ENCODE data around the gene PROZ. TPM values are rescaled to one million over a fixed set of nuclear protein-coding genes. Genes with fewer than 3 reads are reported as not detected.

PROZ gene
- total RNA-seq, 2 experiments from 2014 or later: not detected

- Mint-ChIP-seq H3K27me3 (no peaks in the 10 kb centered on the region), H3K36me3 (ENCODE audit: low read depth) (peaks cover 56% of the 10 kb centered on the region), H3K4me3 (no peak overlapping the region), H3K4me1 (ENCODE audit: low read depth) (peaks cover 12% of the 10 kb centered on the region), H3K27ac (no peak overlapping the region), H3K9me3 (no peaks in the 10 kb centered on the region)
- intact Hi-C loops (cut with micrococcal nuclease): no loop called here
- DNase-seq (no peak), ATAC-seq (no peak)
- no peak for TF ChIP-seq CTCF (IDR thresholded peaks at IDR 0.05)
- POLR2A ChIA-PET: interaction anchor here (0.6 to 0.7 kb wide), 2 partner anchors 18 to 105 kb away, joined by 3 read pairs; no protein-coding TSS in a partner anchor
- CTCF ChIA-PET: no interaction called here
These were observed 19.8 kb downstream of the PROZ start for GRCh38 chr13:113178070-113178895.

GRCh38 chr13:113178896-113179167 is 20.4 kb downstream of the PROZ start:
- no peak for DNase-seq
- intact Hi-C loops (cut with micrococcal nuclease): no loop called here
- Mint-ChIP-seq H3K27me3 (no peaks in the 10 kb centered on the region), H3K9me3 (no peaks in the 10 kb centered on the region), H3K4me3 (no peak overlapping the region), H3K36me3 (ENCODE audit: low read depth) (peaks cover 61% of the 10 kb centered on the region), H3K4me1 (ENCODE audit: low read depth) (peaks cover 18% of the 10 kb centered on the region), H3K27ac (no peak overlapping the region)
- ChIA-PET CTCF (no interaction called here), POLR2A (interaction anchor here (0.6 to 0.7 kb wide), 2 partner anchors 19 to 105 kb away, joined by 3 read pairs; no protein-coding TSS in a partner anchor)
- TF ChIP-seq CTCF (IDR thresholded peaks at IDR 0.05): no peak
- ATAC-seq: no peak

GRCh38 chr13:113179374-113180230 is 21.2 kb downstream of the PROZ start:
- no peaks in the 10 kb centered on the region for H3K9me3 Mint-ChIP-seq
- no peaks in the 10 kb centered on the region for H3K27me3 Mint-ChIP-seq
- no peak overlapping the region for H3K4me3 Mint-ChIP-seq
- DNase-seq (no peak), ATAC-seq (peak; percentile 27)
- intact Hi-C loops (cut with micrococcal nuclease): no loop called here
- H3K36me3 Mint-ChIP-seq (ENCODE audit: low read depth): peaks cover 58% of the 10 kb centered on the region
- no peak for TF ChIP-seq CTCF (IDR thresholded peaks at IDR 0.05)
- CTCF ChIA-PET: interaction anchor here (0.7 kb wide), 1 partner anchor 13 kb away, joined by 3 read pairs; no protein-coding TSS in a partner anchor
- H3K27ac Mint-ChIP-seq: peak overlapping the region; percentile 50
- POLR2A ChIA-PET: interaction anchor here (0.6 kb wide), 1 partner anchor 106 kb away, joined by 3 read pairs; no protein-coding TSS in a partner anchor
- H3K4me1 Mint-ChIP-seq (ENCODE audit: low read depth): peaks cover 19% of the 10 kb centered on the region

GRCh38 chr13:113182046-113182445 is 23.6 kb downstream of the PROZ start:
- no peak for TF ChIP-seq CTCF (IDR thresholded peaks at IDR 0.05)
- Mint-ChIP-seq H3K4me3 (no peak overlapping the region), H3K9me3 (no peaks in the 10 kb centered on the region), H3K27ac (no peak overlapping the region), H3K36me3 (ENCODE audit: low read depth) (peaks cover 53% of the 10 kb centered on the region), H3K27me3 (no peaks in the 10 kb centered on the region), H3K4me1 (ENCODE audit: low read depth) (peaks cover 35% of the 10 kb centered on the region)
- CTCF ChIA-PET: no interaction called here
- POLR2A ChIA-PET: interaction anchor here (1.1 kb wide), 1 partner anchor 16 kb away, joined by 3 read pairs; no protein-coding TSS in a partner anchor
- intact Hi-C loops (cut with micrococcal nuclease): no loop called here
- no peak for DNase-seq
- ATAC-seq: no peak

Data from activated CD8-positive, alpha-beta T cell treated with anti-CD3 and anti-CD28 coated beads for 36 hours (primary cell).